OCI-LY3 (cell line): Measurements from ENCODE around the gene NOL12.

Source experiments
- H2AFZ ChIP-seq: fragments of 200-600, 300-600 bp; shearing (Covaris generic); 2 replicates; pipeline ENCODE4 v1.6.0; 2014; ENCODE audit warnings: antibody characterized with exemption, low read depth, low read length
- H3K27ac ChIP-seq: fragments of 200-600, 300-600 bp; sonication (generic); 2 replicates; pipeline ENCODE4 v1.5.1; 2014; ENCODE audit warnings: mild to moderate bottlenecking, low read length, moderate library complexity, mixed read lengths
- H3K27me3 ChIP-seq: fragments of 200-600, 300-600 bp; sonication (generic); 2 replicates; pipeline ENCODE4 v1.6.1; 2014; ENCODE audit warnings: low read depth, low read length, mixed read lengths
- H3K36me3 ChIP-seq: fragments of 200-600, 300-600 bp; sonication (generic); replicated peaks from 2 replicates; pipeline ENCODE3; 2014; ENCODE audit warnings: low read depth, low read length, mixed read lengths
- H3K4me1 ChIP-seq: fragments of 300-600, 200-600 bp; sonication (generic); 2 replicates; pipeline ENCODE4 v1.6.1; 2014; ENCODE audit warnings: low read length, mixed read lengths
- H3K4me2 ChIP-seq: fragments of 200-600, 300-600 bp; sonication (generic); 2 replicates; pipeline ENCODE4 v1.6.1; 2014; ENCODE audit warnings: low read length, mixed read lengths
- H3K4me3 ChIP-seq: fragments of 300-600, 200-600 bp; sonication (generic); 2 replicates; pipeline ENCODE4 v1.5.1; 2014; ENCODE audit warnings: antibody characterized with exemption, mild to moderate bottlenecking, low read length, moderate library complexity
- H3K79me2 ChIP-seq: fragments of 300-600, 200-600 bp; shearing (Covaris generic); 2 replicates; pipeline ENCODE4 v1.6.1; 2014; ENCODE audit warnings: mild to moderate bottlenecking, low read length, mixed read lengths
- H3K9ac ChIP-seq: fragments of 300-600, 200-600 bp; shearing (Covaris generic); 2 replicates; pipeline ENCODE4 v1.6.0; 2014; ENCODE audit warnings: mild to moderate bottlenecking, low read length, moderate library complexity
- H3K9me3 ChIP-seq: fragments of 200-600, 300-600 bp; shearing (Covaris generic); 2 replicates; pipeline ENCODE4 v1.6.1; 2014; ENCODE audit warnings: low read length, mixed read lengths; ENCODE audit not compliant: insufficient read depth
- H4K20me1 ChIP-seq: fragments of 200-600, 300-600 bp; sonication (generic); 2 replicates; pipeline ENCODE4 v1.6.1; 2016; ENCODE audit warnings: low read length, mixed read lengths; ENCODE audit not compliant: insufficient read depth
- CTCF ChIP-seq: fragments of 200-600, 300-600 bp; sonication (generic); IDR thresholded peaks from 2 replicates; pipeline ENCODE4 v1.5.1; 2014; ENCODE audit warnings: antibody characterized with exemption, low read length, low read depth
- EZH2phosphoT487 ChIP-seq: fragments of 200-600 bp; shearing (Covaris generic); IDR thresholded peaks from 2 replicates; pipeline ENCODE4 v1.6.1; 2018; ENCODE audit warnings: antibody characterized with exemption, mixed run types, low read depth

The NOL12 gene

DNA sequence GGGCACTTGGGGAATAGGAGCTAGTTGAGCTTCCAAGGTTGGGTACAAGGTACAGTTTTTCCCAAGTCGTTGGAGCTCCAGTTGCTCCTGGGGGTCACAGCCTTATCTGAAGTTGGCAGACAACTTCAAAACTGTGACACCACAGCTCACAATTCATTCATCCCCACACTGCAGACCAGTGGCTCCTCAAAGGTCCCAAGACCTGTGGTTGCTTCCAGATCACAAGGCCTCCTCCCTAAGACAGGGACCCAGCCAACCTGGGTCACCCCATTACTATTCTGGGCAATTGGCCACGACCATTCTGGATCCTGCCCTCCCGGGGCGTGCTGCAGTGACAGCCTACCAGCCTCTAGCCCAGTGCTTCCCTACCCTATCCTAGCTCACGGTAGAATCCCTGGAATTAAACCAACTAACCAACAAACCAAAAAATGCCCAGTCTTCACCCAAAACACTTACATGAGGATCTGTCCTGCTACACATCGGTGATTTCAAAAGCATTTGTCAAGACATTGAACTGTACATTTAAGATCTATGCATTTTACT is 28.5 kb upstream of the NOL12 start:
- peaks cover 30% of the 10 kb centered on the region for H3K36me3 ChIP-seq
- peak overlapping the region; percentile 76 for H2AFZ ChIP-seq
- H3K9me3 ChIP-seq: no peaks in the 10 kb centered on the region
- H3K4me2 ChIP-seq: peak overlapping the region; percentile 91
- H3K4me1 ChIP-seq: peaks cover 34% of the 10 kb centered on the region
- H3K27ac ChIP-seq: peak overlapping the region; percentile 65
- peaks cover 41% of the 10 kb centered on the region for H3K79me2 ChIP-seq
- no peak for TF ChIP-seq EZH2phosphoT487
- no peak for TF ChIP-seq CTCF
- peaks cover 31% of the 10 kb centered on the region for H4K20me1 ChIP-seq
- H3K4me3 ChIP-seq: peak overlapping the region; percentile 90
- H3K27me3 ChIP-seq: no peaks in the 10 kb centered on the region
- peak overlapping the region; percentile 73 for H3K9ac ChIP-seq

- TF ChIP-seq EZH2phosphoT487: no peak
- TF ChIP-seq CTCF: no peak
- Histone ChIP-seq H2AFZ (peak within 1 kb of the TSS; percentile 76), H3K4me3 (peak within 1 kb of the TSS; percentile 90), H3K36me3 (peaks cover 26% of the 10 kb centered on the region), H3K9me3 (no peaks in the 10 kb centered on the region), H3K4me2 (peak within 1 kb of the TSS; percentile 97), H3K4me1 (peaks cover 34% of the 10 kb centered on the region), H3K9ac (peak within 1 kb of the TSS; percentile 88), H4K20me1 (peaks cover 31% of the 10 kb centered on the region), H3K27ac (peak within 1 kb of the TSS; percentile 65), H3K79me2 (peaks cover 47% of the 10 kb centered on the region), H3K27me3 (no peaks in the 10 kb centered on the region)
Observed at GRCh38 chr22:37658133-37659065, 27.7 kb upstream of the NOL12 start, which contains the start of gene PDXP. PDXP (plus strand) TSS chr22:37658723; CDS start chr22:37658783, 60 bp downstream.

- no peak for TF ChIP-seq EZH2phosphoT487
- TF ChIP-seq CTCF: no peak
- H3K79me2 ChIP-seq: peaks cover 55% of the 10 kb centered on the region
- H3K36me3 ChIP-seq: peaks cover 23% of the 10 kb centered on the region
- peak overlapping the region; percentile 90 for H3K4me3 ChIP-seq
- no peaks in the 10 kb centered on the region for H3K27me3 ChIP-seq
- peaks cover 31% of the 10 kb centered on the region for H4K20me1 ChIP-seq
- peak overlapping the region; percentile 41 for H3K27ac ChIP-seq
- H2AFZ ChIP-seq: no peak overlapping the region
- peak overlapping the region; percentile 97 for H3K4me2 ChIP-seq
- H3K4me1 ChIP-seq: peaks cover 34% of the 10 kb centered on the region
- peak overlapping the region; percentile 88 for H3K9ac ChIP-seq
- H3K9me3 ChIP-seq: no peaks in the 10 kb centered on the region
Observed at GRCh38 chr22:37659066-37659896, 26.9 kb upstream of the NOL12 start.
